ENCODE results near the gene SMCO2.

The SMCO2 gene

GRCh38 chr12:27478949-27479348 is 32.4 kb downstream of the SMCO2 start:
- ATAC-seq = no peak
- no peak for TF ChIP-seq CSRNP3 (CRISPR knock-in tag; IDR thresholded peaks at IDR 0.05)

- no peak for ATAC-seq
- TF ChIP-seq CSRNP3 (CRISPR knock-in tag; IDR thresholded peaks at IDR 0.05) (no peak), ARNTL (CRISPR knock-in tag; IDR thresholded peaks at IDR 0.05; ENCODE audit: borderline replicate concordance, low read depth) (no peak), OSR1 (CRISPR knock-in tag; IDR thresholded peaks at IDR 0.05) (no peak), ZNF8 (CRISPR knock-in tag; IDR thresholded peaks at IDR 0.05) (no peak), PPARA (CRISPR knock-in tag; IDR thresholded peaks at IDR 0.05; ENCODE audit: borderline replicate concordance) (no peak), ZFP30 (CRISPR knock-in tag; IDR thresholded peaks at IDR 0.05) (no peak), ZNF565 (CRISPR knock-in tag; conservative IDR thresholded peaks at IDR 0.05; ENCODE audit: low read depth) (no peak), GLIS3 (CRISPR knock-in tag; IDR thresholded peaks at IDR 0.05) (no peak), CSDC2 (CRISPR knock-in tag; IDR thresholded peaks at IDR 0.05) (no peak), ZFP3 (CRISPR knock-in tag; IDR thresholded peaks at IDR 0.05) (no peak), ESRRG (CRISPR knock-in tag; IDR thresholded peaks at IDR 0.05) (no peak), TSHZ2 (CRISPR knock-in tag; IDR thresholded peaks at IDR 0.05) (no peak), ZC3H10 (CRISPR knock-in tag; IDR thresholded peaks at IDR 0.05) (no peak), BACH2 (CRISPR knock-in tag; IDR thresholded peaks at IDR 0.05; ENCODE audit: borderline replicate concordance) (no peak), TCF4 (CRISPR knock-in tag; IDR thresholded peaks at IDR 0.05; ENCODE audit: borderline replicate concordance) (no peak), SNAI2 (CRISPR knock-in tag; IDR thresholded peaks at IDR 0.05) (no peak)
These were observed 33.5 kb downstream of the SMCO2 start for GRCh38 chr12:27480016-27480415.

- TF ChIP-seq PATZ1 (CRISPR knock-in tag; IDR thresholded peaks at IDR 0.05; ENCODE audit: borderline replicate concordance) = no peak
- TF ChIP-seq TOX (CRISPR knock-in tag; IDR thresholded peaks at IDR 0.05; ENCODE audit: borderline replicate concordance) = no peak
- ATAC-seq = no peak
These were observed 40.4 kb downstream of the SMCO2 start for GRCh38 chr12:27486961-27487360.

- no peak for ATAC-seq
- TF ChIP-seq ARNTL (CRISPR knock-in tag; IDR thresholded peaks at IDR 0.05; ENCODE audit: borderline replicate concordance, low read depth) = no peak
- no peak for TF ChIP-seq ZNF565 (CRISPR knock-in tag; conservative IDR thresholded peaks at IDR 0.05; ENCODE audit: low read depth)
- no peak for TF ChIP-seq ZC3H10 (CRISPR knock-in tag; IDR thresholded peaks at IDR 0.05)
- no peak for TF ChIP-seq ZNF8 (CRISPR knock-in tag; IDR thresholded peaks at IDR 0.05)
- TF ChIP-seq CREB5 (CRISPR knock-in tag; IDR thresholded peaks at IDR 0.05; ENCODE audit: low read depth) = no peak
- TF ChIP-seq TCF4 (CRISPR knock-in tag; IDR thresholded peaks at IDR 0.05; ENCODE audit: borderline replicate concordance) = no peak
- no peak for TF ChIP-seq ZFP3 (CRISPR knock-in tag; IDR thresholded peaks at IDR 0.05)
- TF ChIP-seq ZNF70 (CRISPR knock-in tag; IDR thresholded peaks at IDR 0.05) = no peak
- no peak for TF ChIP-seq BACH2 (CRISPR knock-in tag; IDR thresholded peaks at IDR 0.05; ENCODE audit: borderline replicate concordance)
- TF ChIP-seq GLIS3 (CRISPR knock-in tag; IDR thresholded peaks at IDR 0.05) = no peak
- no peak for TF ChIP-seq TOX (CRISPR knock-in tag; IDR thresholded peaks at IDR 0.05; ENCODE audit: borderline replicate concordance)
- no peak for TF ChIP-seq PATZ1 (CRISPR knock-in tag; IDR thresholded peaks at IDR 0.05; ENCODE audit: borderline replicate concordance)
- TF ChIP-seq CSRNP3 (CRISPR knock-in tag; IDR thresholded peaks at IDR 0.05) = no peak
These were observed 41.9 kb downstream of the SMCO2 start for GRCh38 chr12:27488479-27488878.

Data from SK-N-SH treated with all-trans-retinoic acid at 6 μM for 48 hours (cell line).